Fibroblast of skin of right biceps (primary cell): ENCODE results near the gene SYT14.
A peak's percentile ranks its signal among the peaks of the same experiment; 100 is the strongest.
"Not testable (repeated sequence)": the region's sequence is repeated elsewhere in the genome, so short reads cannot be mapped to it uniquely, and the experiment has no call there.

ENCODE experiments used
- DNase-seq: peaks from one replicate; pipeline ENCODE4 v3.0.0-alpha.2; 2013

Gene SYT14

DNA sequence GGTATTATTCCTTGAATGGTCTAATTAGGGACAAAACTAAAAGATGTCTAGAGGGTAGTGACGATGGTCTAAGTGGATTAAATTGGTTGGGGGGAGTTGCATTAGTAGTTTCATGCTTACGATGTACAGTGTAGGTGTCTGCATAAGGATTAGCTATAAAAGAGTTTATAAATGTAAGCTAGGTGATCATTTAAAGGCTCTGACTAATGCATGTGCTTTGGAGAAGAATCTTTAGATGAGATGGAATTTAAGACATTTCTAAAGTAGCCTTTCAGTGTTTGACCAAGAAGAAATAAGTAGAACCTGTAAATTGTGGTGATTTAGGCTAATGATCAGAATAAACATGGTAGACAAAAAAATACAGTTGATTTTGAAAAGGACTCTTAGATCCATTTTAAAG is 7.4 kb downstream of the SYT14 start:
- no peak for DNase-seq

DNA sequence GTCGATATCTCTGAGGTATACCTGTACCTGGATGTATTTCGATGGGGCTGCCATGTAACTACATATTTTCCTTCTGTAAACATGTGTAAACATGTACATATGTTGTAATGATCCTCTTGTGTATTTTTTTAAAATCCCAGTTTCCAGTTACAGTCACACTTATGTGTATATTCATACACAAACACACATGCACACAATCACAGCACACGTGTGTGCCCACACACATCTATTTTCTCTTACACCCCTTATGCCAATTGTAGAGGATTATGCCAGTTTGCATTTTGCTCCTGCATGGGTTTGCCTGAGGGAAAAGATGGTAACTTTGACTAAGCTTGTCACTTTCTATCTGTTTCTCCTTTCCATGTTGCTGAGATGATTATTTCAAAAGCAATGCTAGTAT is 10.1 kb downstream of the SYT14 start:
- DNase-seq: no peak

DNA sequence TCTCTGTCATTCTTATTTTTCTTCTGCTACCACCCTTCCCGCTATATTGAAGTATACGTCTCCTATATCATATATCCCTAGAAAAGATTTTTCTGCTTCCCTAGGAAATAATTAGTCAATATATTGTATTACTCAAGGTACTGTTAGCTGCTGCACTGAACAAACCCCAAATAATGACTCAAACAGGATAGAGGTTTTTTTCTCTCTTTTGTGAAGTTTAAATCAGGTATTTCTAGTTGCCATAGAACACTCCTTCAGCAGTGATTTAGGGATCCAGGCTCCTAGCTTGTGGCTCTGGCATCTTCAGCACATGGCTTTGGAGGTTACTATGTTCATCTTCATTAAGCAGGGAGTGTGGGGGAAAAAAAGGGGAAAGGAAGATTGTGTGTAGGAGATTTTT is 18.1 kb downstream of the SYT14 start:
- no peak for DNase-seq

DNA sequence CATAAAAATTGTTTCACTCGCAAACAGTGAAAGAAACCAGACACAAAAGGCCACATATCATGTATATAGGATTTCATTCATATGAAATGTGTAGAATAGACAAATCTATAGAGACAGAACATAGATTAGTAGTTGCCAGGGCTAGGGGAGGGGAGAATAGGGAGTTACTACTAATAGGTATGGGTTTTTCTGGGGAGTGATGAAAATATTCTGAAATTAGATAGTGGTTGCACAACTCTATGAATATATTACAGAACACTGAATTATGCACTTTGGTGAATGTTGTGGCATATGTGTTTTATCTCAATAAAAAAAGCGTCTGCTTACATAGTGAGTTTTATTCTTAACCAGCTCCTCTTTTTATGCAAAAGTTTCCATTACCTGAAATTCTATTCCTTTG is 21.6 kb downstream of the SYT14 start:
- DNase-seq: no peak

DNA sequence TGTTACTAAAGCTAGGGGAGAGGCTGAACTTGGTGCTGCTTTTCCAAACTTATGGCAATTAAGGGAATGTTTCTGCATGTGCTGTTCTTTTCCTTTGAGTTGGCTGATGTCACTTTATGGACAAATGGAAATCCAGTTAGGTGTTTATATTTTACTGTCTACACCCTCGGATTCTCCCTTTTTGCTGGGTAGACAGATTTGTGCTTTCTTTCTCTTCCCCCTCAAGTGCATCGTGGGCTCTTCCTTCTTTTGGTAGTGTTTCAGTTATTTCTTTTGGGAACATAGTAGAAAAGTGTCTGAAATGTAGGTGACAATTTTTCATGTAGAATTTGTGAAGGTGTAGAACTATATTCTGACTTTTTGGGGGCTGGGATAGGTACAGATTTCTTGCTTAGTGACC is 22.9 kb downstream of the SYT14 start:
- DNase-seq: no peak

DNA sequence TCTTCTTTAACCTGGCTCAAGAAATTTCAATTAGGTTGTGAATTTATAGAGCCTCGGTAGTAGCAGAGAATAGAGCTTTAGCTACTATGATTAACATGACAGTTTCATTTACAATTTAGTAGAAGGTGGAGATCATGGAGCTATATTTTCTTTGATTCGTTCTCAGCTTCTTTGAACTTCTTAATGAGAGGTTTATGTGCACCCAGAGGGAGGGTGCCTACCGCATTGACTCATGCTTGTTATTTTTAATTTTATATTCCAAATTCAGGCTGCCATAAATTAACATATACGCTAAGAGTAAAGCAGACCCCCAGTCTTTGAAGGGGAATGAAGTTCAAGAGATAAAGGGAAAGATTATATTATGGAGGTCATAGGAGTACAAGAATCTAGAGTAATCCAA is 24.4 kb downstream of the SYT14 start:
- no peak for DNase-seq

DNA sequence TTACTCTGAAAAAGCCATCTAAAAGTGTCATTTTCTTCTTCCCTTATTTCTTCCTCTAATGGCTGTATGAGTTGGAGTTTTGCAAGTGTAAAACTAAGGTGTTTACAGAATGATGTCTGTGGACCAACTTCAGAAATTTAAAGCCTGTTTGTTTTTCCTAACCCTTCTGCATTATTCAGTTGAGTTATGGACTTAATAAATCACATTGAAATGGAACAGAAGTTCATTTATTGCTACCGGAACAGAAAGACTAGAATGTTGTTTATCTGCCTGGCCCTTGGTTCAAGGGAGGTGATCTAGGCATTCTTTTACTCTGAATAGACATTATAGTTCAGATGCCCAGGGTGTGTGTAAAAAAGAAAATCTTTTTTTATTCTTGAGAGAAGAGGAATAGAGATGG is 24.8 kb downstream of the SYT14 start:
- no peak for DNase-seq

DNA sequence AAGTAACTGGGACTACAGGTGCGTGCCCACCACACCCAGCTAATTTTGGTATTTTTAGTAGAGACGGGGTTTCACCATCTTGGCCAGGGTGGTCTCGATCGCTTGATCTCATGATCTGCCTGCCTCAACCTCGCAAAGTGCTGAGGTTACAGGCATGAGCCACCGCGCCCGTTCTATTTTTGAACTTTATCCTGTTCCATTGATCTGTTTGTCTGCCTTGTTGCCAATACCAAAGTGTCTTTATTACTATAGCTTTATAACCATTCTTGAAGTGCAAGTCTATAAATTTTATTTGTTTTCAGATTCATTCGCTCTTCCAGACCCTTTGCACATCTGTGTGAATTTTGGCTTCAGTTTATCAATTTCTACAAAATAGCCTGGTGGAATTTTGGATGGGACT is 28.0 kb downstream of the SYT14 start:
- DNase-seq: no peak

DNA sequence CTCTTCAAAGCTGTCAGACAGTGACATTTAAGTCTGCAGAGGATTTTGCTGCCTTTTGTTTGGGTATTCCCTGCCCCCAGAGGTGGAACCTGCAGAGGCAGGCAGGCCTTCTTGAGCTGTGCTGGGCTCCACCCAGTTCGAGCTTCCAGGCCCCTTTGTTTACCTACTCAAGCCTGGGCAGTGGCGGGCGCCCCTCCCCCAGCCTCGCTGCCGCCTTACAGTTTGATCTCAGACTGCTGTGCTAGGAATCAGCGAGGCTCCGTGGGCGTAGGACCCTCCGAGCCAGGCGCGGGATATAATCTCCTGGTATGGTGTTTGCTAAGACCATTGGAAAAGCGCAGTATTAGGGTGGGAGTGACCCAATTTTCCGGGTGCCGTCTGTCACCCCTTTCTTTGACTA is 40.7 kb downstream of the SYT14 start:
- not testable (repeated sequence) for DNase-seq

DNA sequence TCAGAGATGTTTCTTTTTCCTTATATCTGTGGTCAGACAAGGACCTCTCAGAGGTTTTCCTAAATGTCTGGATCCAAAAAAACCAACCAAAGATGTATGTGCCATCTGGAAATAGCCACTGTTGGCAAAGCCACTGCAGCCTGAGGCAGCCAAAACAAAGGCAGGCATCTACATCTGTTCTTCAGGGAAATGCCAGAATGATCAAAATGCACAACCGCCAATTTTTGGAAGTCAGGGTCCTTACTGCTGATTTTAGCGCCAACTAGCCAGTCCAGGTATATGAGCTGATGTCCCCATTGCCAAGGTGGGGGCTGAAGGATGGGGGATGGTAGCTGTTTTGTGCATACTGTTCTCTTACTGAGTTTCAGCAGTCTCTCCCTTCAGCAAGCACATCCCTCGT is 45.9 kb downstream of the SYT14 start:
- no peak for DNase-seq

DNA sequence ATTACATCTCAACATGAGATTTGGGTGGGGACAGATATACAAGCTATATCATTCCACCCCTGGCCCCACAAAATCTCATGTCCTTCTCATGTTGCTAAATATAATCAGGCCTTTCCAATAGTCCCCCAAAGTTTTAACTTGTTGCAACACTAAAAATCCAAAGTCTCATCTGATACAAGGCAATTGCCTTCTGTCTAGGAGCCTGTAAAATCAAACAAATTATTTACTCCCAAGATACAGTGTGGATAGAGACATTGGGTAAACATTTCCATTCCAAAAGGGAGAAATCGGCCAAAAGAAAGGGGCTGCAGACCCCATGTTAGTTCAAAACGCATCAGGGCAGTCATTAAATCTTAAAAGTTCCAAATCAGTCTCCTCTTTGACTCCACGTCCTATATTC is 47.0 kb downstream of the SYT14 start:
- no peak for DNase-seq

DNA sequence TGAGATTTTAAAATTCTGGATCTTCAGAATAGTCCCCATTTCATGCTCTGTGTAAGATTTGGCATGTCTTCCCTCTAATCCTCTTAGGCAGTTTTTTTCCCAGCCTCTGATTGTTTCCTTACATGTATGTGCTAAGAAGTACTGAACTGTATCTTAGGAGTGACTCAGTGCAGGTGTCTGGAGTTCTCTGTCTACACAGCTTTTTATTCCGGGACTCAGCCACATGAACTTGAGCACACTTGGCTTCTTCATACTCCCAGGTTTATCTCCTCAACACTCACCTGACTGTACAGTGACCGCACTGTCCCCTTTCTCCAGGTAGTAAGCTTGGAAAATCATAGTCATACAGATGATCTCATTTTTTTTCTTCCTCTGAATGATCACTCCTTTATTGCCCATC is 50.7 kb downstream of the SYT14 start:
- DNase-seq: no peak

DNA sequence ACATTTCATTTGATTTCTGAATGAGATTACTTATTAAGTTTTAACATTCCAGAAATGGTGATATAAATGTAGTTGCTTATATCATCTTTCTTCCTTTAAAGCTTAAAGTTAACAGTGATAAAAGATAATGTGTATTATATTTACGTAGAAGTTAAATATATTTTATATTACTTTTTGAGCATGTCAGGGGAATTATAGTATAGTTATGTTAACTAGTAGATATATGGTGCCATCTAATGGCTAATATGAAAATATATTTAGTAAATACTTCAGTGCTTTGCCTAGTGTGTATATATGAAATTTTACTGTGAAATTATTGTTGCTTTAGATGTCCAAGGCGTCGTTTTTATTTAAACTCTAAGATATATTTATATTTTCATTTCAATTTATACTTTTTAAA is 51.5 kb downstream of the SYT14 start:
- DNase-seq: peak; percentile 16

DNA sequence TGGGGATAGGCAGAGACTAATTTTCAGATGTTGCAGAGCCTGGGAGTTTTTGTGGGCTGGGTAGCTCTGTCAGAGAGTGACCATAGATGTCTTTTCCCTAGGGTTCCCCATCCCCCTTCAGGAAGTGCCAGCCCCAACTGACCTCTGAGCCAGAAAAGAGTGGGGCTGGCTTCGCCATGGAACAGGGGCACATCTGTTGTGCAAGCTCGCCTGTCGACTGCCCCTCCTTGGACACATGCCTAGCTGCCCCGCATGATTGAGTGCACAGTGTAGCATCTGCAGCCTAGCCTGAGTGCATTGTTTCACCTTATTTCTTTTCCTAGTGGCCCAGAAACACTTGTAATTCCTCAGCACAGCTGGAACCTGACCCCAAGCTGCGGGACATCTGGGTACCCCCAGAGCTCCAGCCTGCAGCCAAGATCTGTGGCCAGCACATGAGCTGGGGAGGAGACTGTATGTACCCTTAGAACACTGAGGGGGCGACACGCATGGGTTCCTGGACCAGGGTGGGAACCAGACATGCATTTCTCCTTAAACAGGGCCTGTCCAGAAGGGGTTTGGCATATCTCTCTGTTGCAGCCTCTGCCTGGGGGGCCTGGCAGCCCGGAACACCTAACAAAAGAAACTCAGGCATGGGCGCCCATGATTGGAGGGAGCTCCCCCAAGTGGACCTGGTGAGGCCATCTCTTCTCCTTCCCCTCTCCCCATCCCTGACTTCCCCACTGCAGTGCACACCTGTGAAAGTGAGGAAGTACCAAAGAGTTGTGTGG is 55.2 kb downstream of the SYT14 start:
- DNase-seq: no peak

DNA sequence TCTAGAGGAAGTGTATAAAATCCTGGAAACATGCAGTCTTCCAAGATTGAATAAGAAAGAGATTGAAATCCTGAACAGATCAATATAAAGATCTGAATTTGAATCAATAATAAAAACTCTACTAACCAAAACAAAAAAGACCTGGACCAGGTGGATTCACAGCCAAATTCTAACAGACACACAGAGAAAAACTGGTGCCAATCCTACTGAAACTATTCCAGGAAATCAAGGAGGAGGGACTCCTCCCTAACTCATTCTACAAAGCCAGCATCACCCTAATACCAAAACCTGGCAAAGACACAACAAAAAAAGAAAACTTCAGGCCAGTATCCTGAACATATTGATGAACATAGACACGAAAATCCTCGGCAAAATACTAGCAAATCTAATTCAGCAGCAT is 58.3 kb downstream of the SYT14 start:
- DNase-seq: no peak

DNA sequence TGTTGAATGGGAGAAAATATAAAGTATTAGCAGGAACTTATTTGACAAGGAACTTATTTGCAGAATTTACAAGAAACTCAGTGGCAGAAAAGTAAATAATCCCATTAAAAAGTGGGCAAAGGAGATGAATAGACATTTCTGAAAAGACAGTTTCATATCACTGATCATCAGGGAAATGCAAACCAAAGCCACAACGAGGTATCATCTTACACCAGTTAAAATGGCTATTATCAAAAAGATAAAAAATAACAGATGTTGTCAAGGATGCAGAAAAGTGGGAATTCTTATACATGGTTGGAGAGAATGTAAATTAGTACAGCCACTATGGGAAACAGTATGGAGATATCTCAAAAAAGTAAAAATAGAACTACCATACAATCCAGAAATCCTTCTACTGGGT is 61.0 kb downstream of the SYT14 start:
- no peak for DNase-seq

DNA sequence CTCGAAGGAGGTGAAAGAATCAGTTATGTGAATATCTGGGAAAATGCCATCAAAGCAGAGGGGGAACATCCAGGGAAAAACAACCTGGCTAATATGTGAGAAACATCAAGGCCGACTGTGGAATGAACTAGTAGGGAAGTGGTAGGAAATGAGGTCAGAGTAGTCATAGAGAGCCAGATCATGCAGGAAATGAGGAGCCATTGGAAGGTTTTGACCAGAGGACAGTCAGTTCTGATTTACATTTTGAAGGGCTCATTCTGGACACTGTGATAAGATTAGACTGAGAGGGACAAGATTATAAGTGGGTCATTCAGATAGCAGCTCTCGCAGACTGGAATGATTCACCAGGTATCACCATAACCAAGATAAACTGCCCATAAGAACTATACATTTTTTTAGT is 63.7 kb downstream of the SYT14 start:
- peak; percentile 7 for DNase-seq

DNA sequence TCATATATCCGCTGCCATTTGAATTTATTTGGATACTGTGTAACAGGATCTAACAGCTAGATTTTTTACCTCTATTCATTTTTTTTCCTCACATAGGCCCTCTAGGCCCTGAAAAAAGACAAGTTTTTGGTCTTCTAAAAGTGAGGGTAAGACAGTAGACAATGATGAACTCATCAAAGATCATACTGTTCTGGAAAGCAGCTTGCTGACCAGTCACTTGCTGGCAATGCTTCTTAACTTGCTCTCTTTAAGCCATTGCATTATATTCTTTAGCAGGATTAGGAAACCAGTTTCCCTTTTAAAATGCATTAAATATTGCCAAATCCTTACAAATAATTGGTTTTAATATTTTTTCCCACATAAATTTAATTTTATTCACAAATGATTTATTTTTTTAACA is 65.5 kb downstream of the SYT14 start:
- no peak for DNase-seq

DNA sequence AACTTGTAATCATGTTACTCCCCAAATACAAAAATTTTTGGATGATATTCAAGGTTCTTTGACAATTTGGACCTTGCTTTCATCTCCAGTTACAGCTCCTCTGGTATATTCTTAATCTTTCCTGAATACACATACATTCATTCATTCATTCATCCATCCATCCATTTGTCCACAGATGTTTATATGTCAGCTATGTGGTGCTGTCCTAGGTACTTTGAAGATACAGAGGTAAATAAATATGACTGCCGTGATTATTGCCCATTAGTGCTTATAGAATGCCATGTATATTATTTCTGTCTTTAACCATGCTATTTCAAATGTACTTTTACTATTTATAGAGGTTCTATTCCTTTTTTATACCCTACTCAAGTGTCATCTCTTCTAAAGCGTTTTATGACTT is 72.1 kb downstream of the SYT14 start:
- DNase-seq: no peak

DNA sequence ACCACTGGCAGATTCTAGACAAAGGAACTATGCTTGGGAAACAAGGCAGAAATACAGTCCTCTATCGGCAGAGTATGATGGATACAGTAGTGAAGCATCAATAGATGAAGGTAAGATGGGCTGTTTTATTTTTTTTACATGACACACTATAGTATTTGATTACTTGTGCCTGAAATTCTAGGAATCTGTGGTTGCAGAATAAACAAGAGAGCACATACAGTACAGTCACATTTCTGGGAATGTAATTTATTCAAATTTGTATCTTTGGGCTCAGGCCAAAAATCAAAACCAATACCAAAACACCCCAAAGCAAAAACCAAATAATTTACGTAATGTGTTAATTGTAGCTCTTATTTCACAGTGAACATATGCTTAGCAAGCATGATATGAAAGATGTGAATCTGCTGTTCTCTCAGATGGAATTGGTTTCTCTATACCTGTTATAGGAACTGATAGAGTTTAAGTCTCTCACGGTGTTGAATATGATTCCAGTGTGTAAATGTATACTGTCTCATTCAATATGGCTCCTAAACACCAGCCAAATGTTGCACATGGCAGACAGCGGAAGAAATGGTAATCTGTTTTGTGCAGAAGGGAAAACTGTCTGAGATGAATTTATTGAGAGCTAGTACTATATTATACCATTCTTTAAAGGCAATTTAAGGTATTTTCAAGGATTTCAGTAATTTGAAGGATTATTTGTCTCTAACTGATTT is 83.3 kb downstream of the SYT14 start:
- DNase-seq: no peak

DNA sequence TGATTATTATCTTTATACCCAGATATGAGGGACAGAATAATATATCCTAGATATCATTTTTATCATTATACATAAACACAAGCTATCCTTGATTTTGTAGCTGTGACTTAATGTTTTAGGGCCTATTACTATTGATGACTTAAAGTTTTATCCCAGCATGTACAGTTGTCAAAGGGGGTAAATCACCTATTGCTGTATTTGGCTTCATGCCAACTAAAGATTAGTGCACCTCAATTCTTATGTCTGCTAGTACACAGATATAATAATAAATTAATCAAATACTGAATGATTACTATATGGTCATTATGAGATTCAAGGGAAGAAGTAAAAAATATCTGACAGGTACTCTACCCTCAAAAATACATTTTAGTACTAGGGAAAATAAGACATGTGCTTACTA is 84.0 kb downstream of the SYT14 start:
- DNase-seq: no peak

DNA sequence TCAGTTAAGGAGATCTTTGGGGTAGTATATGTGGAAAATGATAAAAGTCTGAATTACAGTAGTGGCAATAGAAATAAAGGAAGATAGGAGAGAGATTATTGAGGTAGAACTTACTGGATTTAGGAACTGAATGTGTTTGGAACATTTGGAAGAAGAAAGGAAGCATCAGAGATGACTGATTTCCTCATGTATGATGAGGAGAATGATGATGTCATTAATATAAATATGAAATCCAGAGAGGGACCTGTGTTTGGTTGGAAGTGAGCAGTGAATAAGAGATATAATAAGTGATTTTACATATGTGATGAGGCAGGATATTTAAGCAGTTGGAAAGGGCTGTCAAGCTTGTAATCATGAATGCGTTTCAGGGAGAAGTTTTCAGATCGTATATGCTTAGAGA is 86.3 kb downstream of the SYT14 start:
- DNase-seq: no peak

DNA sequence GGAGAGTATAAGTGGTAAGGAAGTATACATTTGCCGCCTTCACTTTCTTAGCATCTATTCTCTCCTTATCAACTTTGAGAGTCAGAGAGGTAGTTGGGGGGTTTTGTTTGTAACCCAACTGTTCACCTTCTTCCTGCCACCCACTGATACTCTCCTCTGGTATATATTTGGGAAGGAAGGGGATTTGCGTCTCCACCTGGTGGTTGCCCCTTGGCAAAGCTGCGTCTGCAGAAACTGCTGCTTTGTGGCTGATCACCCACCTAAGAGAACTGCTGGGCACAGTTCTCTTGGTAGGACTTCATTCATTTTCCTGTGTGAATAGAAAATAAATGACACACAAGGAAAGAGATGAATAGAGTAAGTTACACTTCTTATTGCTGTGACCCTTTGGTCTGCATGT is 87.0 kb downstream of the SYT14 start:
- no peak for DNase-seq

DNA sequence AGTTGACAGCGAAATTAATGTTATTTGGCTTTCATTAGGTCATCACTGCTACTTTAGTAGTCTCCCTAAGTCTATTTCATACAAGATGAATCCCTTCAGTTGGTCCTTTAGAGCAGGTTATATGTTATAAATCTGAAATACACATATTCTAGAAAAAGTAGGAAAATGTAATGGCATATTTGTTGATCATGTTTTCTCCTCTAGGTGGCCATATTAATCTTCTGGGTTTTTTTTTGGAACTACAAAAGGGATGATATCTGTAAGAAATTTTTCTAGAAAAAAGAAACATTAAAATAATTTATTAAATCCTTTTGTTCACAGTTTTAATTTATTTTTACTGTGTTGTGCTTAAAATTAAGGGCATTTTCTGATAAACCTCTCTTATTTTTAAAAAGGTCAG is 87.9 kb downstream of the SYT14 start:
- DNase-seq: no peak

DNA sequence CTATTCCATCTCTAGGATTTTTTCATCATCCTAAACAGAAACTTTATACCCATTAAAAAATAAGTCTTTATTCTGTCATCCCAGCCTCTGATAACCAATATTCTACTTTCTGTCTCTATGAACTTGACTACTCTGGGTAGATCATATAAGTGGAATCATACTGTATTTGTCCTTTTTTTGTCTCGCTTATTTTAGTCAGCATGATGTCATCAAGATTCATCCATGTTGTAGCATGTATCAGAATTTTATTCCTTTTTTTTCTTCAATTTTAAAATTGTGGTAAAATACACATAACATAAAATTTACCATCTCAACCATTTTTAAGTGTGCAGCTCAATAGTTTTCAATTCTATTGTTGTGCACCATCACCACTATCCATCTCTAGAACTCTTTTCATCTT is 90.0 kb downstream of the SYT14 start:
- DNase-seq: no peak
